NCI-H187 (cell line): ENCODE measurements around the gene ENTR1.
"Not testable (repeated sequence)": the region's sequence is repeated elsewhere in the genome, so short reads cannot be mapped to it uniquely, and the experiment has no call there.

Source experiments
- DNase-seq, 2 experiments: peaks; one replicate each; lab custom pipeline; 2025; lab: John Stamatoyannopoulos, UW

Gene ENTR1

DNA sequence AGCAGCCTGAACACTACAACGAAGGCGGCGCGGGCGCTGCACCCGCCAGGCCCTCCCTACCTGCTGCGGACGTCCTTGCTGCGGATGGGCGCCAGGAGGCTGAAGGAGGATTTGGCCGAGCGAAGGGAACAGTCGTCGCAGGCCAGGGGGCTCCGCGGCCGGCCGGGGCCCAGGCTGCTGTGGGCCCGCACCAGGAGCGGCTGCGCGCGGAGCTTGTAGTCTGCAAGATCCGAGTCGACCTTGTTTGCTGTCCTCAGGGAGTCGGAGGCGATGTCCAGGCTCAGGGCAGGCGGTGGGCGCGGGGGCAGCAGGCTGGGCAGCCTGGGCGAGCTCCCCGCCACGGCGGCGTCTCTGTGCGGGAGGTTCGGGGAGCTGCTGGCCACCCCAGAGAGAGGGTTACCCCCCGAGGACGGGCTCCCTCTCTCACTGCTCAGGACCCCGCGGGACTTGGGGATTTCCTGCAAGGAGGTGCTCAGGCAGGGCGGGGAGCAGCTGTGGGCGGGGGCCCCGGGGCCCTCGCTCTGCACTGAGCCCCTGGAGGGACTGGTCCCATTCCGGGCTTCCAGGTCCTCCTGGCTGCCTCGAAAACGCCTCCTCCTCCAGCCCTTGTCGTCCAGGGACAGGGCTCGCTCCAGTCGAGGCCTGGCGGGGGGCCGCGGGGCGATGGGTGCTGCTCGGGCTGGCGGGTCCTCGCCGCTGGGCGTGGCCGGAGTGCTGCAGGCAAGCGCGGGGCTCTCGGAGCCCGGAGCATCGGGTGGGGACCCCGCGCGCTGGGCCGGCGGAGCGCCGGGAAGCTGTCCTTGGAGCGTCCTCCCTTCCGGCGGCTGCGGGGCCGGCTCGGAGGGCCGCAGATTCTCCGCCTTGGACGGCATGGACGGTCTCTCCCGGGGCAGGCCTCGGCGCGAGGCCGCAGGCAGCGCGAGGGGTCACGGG is 28.4 kb upstream of the ENTR1 start:
- DNase-seq: no peak

DNA sequence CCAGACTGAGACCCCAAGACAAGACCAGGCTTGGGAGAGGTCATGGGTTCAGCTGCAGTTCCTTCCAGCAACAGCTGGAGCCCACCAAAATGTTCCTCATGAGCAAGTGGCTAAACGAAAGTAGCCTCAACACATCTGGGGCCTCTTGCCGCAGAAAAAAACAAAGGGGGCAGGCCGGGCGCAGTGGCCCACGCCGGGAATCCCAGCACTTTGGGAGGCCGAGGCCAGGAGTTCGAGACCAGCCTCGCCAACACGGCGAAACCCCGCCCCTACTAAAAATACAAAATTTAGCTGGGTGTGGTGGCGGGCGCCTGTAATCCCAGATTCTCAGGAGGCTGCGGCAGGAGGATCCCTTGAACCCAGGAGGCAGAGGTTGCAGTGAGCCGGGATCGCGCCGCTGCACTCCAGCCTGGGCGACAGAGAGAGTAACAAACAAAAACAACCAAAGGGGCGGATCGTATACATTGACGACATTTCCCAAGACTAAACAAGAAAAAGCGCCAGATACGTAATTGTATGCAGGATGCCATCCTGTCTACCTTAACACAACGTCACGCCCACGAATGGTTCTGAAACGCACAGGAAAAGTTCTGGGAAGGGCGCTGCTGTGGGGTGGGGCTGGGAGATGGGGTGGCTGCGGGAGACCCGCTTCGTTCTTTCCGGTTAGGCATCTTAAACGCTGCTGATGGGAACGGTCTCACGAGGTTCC is 27.6 kb upstream of the ENTR1 start:
- DNase-seq: no peak

DNA sequence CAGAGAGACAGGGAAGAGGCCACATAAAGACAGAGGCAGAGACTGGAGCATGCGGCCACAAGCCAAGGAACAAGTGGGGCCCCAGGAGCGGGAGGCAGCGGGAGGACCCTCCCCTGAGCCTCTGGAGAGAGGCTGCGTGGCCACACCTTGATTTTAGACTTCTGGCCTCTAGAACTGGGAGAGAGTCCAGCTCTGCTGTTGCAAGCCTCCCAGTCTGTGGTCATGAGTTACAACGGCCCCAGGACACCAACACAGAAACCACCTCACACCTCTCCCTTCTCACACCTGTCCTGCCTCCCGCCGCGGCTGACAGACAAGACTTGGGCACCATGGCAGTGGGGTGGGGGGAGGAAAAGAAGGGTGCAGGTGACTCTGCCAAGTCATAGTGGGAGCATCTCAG is 27.0 kb upstream of the ENTR1 start:
- no peak for DNase-seq

DNA sequence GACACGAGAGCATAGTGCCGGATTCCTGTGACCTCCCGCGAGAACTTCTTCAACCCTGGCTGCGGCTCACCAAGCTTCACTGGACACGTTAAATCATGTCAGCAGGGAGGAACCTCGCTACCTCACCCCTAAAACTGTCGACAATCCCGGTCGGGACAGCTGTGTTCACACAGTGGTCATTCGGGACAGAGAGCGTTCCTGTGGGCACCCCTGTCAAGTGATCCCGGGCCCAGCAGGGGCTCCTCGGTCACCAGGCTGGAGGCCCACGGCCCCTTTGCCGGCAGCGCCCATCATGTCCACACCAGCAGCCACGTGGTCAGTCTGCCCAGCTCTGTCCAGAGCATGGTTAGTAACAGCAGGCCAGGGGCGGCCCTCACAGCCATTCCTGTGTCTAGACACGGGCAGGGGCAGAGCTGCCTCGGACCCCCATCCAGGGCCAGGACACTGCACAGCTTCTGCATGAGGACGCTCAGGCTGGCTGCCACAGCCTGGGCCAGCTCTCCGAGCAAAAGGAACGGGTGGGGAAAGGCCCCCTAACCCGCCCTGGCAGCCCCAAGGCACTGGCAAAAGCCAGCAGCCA is 25.7 kb upstream of the ENTR1 start:
- DNase-seq: no peak

DNA sequence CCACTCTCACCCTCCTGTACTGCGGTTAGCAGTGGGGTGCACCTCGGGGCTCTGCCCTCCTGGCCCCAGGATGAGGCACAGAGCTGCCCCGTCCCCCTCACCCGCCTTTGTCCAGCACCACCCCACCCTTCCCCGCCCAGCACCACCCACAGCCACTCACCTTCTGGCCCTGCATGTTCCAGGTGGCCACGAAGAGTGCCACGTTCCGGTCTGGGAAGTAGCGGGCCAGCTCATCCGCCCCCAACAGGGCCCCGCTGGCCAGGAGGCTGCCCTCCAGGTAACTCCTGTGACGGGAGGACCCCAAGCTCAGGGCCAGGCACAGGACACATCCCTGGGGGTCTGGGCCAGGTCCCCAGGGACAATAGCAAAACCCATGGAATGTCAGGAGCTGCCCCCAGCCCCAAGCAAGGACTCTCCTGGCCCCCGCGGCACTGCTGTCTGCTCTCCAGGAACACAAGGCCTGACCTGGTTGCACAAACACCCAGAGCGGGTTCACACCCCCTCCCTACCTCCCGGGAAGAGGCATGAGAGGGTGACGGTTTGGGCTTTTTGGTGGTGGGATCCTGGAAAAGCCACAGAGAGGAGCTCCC is 24.3 kb upstream of the ENTR1 start:
- no peak for DNase-seq

DNA sequence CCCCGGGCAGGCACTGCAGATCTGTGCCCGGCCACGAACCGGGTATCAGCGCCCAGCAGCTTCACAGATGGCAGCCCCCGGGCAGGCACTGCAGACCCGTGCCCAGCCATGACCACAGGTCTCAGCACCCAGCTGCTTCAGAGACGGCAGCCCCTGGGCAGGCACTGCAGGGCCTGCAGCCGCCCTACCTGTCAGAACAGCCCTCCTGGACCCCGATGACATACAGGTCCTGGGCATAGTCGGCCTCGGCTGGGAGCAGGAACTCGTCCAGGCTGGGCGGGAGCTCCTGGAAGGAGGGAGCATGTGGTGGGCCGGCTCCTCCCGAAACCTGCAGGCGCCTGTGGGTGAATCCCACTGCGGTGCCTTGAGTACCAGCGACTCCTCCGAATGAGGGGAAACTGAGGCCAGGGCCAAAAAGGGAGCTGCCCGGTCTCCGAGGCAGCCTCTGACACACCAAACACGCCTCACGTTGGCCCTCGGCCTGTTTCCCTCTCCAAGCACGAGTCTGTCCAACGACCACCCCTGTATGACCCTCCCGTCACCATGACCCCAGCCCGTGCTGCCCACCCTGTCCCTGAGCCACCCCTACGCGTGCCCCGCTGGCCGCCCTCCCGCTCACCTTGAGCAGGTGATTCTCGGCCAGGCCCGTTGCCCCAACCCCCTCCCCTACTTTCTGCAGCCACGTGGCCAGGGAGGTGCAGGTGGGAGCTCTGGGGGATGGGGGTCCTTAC is 23.6 kb upstream of the ENTR1 start:
- no peak for DNase-seq

DNA sequence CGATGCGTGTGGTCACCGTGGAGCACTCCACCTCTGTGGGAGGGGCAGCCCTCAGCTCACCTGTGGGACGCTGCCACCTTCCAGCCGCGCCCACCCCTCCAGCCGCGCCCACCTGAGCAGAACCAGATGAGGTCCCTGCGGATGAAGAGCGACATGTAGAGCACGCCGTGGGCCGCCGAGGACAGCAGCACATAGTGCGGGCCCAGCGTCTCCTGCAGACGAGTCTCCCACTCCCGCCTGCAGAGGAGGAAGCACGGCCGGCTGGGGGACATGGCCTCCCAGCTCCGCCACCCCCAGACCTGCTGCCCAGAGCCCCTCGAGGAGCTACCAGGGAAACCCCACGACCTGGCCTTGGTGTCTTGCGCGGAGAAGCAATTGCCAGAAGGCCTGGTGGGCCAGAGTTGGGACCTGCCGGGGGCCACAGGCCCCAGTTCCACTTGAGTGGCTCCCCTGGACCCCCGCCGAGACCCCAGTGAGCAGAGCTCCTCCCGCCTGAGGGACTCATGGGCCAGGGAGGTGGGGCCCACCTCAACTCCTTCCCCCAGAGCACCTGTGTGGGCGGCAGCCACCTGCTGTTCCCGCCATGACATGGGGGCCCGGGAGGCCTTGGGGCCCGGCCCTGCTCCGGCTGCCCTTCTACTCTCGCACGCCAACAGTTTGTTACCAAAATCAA is 22.8 kb upstream of the ENTR1 start:
- no peak for DNase-seq

DNA sequence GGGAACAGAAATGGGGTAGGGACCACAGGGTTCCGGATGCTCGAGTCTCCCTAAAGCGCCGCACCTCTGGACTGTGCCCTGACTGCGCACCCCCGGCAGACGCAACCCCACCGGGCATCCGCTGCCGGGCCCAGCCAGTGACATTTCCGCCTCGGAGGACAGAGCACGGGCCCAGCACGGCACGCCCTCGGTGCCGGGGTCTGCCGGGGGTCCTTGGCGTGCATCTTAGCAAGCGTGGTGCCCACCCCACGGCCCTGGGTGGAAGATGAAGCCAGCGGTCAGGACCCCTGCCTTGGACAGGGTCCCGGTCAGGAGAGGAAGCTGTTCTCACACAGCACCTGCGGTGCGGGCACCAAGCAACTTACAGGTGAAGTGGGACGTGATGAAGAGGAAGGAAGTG is 22.2 kb upstream of the ENTR1 start:
- DNase-seq: no peak

DNA sequence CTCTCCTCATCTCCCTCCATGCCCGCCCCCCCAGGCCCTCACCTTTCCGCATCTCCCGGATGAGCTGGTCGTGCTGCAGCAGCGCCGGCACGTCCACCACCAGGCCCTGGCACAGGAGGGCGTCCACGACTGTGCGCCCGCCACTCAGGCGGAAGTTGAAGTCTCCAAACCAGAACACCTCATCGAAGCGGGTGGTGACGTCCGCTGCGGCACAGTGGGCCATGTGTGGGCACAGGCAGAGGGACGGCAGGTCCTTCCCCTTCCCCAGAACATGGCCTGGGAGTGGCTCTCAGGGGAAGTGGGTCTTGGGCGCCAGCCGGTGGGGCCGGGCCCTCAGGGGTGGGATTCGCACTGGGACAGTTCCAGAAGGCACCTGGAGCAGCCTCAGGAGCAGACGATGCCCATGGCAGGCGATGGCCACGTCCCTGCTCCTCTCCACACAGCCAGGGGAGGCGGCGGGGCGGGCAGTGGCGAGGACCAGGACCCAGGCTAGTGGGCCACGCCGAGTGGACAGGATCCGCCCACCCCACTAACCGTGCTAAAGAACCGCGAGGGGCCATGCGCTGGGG is 21.5 kb upstream of the ENTR1 start:
- DNase-seq: no peak

DNA sequence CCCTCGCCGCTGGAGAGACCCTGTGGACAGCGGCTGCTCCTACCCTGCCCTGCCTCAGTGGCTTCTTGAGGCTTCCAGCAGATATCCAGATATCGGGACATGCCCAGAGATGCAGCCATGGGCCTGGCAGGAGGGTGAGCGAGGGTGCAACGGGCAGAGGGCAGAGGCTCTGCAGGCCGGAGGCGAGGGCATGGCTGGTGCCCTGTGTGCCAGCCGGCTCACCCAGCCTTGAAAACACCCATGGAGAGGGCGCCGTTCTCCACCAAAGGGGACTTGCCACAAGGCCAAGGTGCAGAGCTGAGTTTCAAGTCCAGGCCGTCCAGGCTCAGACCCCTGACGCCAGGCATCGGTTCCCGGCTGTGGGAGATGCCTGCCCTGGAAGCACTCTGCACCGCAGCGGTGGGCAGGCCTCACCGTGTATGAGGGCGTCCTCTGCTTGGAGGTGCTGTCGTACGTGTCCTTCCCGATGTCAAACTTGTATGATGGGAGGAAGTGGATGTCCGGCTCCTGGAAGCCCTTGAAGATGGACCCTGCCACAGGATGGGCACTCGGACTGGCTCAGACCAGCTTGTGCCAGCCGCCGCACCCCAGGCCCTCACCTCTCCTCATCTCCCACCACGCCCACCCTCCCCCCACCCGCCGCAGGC is 20.3 kb upstream of the ENTR1 start:
- no peak for DNase-seq

DNA sequence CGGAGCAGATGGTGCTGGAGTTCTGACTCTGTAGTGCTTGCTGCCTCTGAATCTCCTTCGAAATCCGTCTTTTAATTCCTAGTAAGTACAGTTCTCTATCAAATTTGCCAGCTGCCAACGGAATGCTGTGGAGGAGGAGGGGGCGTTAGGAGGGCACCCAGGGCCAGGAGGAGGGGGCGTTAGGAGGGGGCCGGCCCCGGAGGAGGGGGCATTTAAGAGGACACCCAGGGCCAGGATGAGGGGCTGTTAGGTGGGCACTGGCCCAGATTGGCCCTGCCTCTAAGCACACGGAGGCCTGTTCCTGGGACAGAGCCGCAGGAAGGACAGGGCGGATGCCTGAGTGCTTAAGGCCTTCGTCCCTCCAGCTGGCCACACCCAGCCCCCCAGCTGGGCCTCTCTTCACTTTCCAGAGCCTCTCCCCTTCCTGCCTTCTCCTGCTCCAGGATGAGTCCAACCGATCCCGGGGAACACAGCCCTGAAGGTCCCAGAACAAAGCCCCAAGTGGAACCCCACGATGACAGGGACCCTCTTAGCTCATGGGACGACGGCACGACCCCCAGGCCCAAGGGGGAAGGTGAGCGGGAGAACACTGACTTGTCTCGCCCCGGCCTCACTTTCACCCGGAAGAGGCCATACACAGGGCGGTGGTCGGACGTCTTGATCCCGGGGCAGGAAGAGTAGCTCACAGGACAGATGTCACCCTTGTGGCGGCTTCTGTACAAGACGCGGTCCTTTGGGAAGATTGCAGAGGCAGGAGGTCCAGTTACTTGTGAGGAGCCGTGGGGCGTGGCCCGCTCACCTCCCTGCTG is 19.5 kb upstream of the ENTR1 start:
- DNase-seq: no peak

DNA sequence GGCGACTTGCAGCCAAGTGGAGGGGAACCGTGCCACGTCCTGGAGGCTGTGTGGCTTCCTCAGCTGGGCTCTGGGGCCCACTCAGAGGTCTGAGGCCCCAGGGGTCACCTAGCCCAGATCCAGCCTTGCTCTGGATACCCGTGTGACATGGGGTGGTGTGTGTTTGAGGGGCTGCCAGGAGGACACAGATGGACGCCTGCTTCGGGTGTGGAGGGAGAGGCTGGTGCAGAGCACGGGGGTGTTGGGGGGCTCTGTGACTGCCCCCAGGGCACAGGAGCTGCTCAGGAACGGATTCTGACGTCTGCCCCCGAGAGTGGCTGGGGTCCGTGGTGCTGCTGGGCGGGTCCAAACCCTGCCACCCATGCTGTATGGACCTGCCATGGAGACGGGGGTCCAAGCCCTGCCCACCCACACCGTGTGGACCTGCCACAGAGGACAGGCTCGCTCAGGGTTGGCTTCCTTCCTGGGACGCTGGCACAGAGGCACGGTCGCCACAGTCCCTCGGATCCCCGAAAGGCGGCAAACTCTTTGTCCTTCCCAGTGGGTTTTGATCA is 18.7 kb upstream of the ENTR1 start:
- DNase-seq: no peak

DNA sequence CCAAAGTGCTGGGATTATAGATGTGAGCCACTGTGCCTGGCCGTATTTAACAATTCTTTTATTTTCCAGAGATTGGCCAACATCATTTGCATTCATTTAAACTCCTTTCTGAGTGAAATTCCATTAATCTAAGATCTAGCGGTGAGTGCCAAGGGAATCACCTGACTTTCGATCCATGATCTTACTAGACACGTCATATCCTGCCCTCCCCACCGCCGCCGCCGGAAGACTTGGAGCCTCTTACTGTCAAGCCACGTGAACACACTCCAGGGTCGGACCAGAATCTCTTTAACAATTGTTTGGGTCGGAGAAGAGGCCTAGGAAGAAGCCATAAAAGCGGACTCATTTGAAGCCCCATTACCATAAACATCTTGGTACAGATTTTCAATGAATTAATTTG is 16.4 kb upstream of the ENTR1 start:
- no peak for DNase-seq

DNA sequence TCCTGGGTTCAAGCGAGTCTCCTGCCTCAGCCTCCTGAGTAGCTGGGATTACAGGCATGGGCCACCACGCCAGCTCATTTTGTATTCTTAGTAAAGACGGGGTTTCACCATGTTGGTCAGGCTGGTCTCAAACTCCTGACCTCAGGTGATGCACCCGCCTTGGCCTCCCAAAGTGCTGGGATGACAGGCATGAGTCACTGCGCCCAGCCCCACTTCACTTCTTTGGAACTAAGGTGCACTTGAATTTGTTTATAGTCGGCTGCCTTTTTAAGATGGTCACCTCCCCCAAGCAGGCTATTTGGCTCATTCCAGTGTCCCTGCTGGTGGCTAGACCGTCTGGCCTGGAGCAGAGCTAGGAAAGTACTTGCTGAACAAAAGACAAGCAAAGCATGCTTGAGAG is 15.0 kb upstream of the ENTR1 start:
- not testable (repeated sequence) for DNase-seq

DNA sequence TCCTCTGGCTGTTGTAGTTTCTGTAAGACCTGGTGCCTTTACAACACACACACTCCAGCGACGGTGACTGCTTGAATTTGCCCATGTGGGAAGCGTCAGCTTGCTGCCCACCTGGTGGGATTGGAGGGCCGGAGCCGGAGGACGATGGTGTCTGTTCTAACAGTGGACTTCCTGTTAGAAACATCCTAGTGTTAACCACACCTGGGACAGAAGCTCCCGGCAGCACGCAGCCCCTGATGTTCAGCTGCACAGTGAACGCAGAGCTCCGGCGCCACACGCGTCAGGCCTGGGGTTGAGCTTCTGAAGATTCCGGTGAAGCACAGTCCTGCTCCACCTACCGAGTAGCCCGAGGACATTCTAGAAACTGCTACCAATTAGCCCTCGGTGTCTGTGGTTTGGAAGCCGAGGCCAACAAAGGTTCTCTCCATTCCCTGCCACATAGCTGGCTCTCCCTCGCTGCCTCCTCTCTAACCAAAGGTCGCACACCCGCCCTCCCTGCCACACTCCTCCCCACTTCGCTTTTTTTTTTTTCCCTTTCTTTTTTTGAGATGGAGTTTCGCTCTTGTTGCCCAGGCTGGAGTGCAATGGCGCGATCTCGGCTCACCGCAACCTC is 14.4 kb upstream of the ENTR1 start:
- DNase-seq: no peak

DNA sequence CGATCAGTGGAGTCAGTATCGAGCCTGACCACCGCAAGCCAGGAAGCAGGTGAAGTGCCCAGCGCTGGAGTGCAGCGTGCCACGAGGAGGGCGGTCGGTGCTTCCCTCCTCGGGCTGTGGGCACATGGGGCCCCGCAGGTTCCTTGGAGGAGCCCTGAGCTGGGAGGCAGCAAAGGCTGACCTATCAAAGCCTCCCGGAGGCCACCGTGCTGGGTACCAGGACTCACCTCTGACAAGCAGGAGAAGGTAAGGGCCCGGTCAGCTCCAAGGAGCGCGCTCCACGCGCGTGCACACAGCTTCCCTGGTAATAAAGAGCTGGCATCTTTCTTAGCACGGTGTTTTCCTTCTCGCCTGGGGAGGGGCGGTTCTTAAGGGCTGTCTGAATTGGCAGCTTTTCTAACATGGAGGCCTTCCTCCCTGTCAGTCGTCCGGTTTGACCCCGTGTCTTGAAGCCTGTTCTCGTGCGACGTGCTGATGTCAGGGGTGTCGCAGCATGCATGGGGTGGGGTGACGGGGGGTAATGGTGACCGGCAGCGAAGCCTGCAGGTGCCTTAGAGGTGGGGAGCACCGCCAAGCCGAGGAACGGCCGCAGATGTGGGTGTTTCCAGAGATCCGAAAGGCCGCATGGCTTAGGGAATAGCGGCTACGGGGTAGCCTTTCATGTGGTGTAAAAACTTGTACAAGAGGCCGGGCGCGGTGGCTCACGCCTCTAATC is 13.2 kb upstream of the ENTR1 start:
- DNase-seq: no peak

DNA sequence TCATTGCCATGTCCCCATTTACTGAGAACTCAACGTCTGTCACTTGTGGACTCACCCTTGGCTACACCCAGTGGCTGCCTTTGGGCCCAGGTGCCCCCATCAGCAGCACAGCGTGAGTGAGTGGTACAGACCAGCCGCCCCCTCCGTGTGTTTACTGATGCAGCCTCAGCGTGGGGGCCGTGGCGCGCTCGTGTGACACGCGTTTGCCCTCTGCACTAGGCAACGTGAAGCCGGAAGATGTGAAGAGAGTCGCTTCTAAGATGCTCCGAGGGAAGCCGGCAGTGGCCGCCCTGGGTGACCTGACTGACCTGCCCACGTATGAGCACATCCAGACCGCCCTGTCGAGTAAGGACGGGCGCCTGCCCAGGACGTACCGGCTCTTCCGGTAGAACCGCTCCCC is 12.5 kb upstream of the ENTR1 start:
- DNase-seq: no peak

DNA sequence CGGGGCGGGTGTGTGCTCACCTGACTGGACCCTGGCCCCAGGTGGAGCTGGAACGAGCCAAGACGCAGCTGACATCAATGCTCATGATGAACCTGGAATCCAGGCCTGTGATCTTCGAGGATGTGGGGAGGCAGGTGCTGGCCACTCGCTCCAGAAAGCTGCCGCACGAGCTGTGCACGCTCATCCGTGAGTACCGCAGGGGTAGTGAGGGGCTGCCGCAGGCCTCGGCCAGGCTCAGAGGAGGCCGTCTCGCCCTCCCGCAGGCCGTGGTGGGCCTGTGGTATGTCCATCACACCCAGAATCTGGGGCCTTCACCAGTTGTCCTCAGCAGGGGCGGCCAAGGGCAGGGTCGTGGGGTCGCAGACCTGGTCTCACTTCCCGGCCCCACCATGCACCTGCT is 11.4 kb upstream of the ENTR1 start:
- DNase-seq: no peak
